ENCODE data around the gene ATP13A2. TPM values are rescaled to one million over a fixed set of nuclear protein-coding genes. Genes with fewer than 3 reads are reported as not detected.

ATP13A2 gene
- total and polyA plus RNA-seq, 8 donors: 23.6 to 65.0 (median 35.4) TPM

DNA sequence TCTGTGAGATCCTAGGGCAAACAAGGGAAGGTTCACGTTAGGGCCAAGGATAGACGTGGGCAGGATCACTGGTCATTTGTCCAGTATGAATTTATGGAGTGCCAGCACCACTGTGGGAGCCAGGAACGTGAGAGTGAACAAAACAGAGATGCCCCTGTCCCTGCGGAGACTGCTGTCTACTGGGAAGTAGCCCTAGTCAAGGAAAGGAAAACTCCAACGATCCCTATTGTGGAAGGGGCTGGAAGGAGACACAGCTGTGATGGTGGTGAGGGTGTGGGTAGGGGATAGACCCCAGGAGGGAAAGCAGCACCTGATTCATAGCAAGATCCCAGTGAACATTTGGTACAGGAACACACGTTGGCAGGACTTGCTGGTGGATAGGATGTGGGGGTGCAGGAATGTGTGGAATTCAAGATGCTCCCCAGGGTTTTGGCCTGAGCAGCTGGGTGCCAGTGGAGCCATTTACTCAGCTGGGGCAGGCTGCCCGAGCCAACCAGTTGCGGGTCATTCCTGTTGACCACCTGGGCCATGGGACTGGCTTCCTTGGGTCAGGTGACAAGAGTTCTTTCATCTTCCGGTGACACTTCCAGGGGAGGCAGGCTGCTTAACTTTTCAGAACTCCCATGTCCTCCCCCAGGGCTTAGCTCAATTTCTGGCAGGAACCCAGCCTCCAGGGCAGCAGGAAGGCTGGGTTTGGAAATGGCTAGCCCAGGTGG lies 1.2 kb upstream of the ATP13A2 start:
- Histone ChIP-seq H3K9me3 (no peaks in the 10 kb centered on the region), H3K27ac (no peak overlapping the region), H3K36me3 (peaks cover 0 to 6% of the 10 kb centered on the region in 2 donors), H3K4me1 (peaks cover 9 to 63% of the 10 kb centered on the region in 2 donors), H3K27me3 (no peaks in the 10 kb centered on the region), H3K4me3 (no peak overlapping the region)
- ATAC-seq: no peak
- TF ChIP-seq, protein P1, sequence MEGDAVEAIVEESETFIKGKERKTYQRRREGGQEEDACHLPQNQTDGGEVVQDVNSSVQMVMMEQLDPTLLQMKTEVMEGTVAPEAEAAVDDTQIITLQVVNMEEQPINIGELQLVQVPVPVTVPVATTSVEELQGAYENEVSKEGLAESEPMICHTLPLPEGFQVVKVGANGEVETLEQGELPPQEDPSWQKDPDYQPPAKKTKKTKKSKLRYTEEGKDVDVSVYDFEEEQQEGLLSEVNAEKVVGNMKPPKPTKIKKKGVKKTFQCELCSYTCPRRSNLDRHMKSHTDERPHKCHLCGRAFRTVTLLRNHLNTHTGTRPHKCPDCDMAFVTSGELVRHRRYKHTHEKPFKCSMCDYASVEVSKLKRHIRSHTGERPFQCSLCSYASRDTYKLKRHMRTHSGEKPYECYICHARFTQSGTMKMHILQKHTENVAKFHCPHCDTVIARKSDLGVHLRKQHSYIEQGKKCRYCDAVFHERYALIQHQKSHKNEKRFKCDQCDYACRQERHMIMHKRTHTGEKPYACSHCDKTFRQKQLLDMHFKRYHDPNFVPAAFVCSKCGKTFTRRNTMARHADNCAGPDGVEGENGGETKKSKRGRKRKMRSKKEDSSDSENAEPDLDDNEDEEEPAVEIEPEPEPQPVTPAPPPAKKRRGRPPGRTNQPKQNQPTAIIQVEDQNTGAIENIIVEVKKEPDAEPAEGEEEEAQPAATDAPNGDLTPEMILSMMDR (IDR thresholded peaks at IDR 0.05): no peak
- DNase-seq: no peak
- intact Hi-C loops (cut with DNase I): no loop called here

- no peaks in the 10 kb centered on the region for H3K27me3 ChIP-seq
- peak overlapping the region; percentile 13 to 64 for H3K27ac ChIP-seq
- intact Hi-C loops (cut with DNase I): no loop called here
- no peaks in the 10 kb centered on the region for H3K36me3 ChIP-seq
- DNase-seq (peak in 1 of 4 donors; percentile 3), ATAC-seq (no peak)
- peaks cover 9 to 63% of the 10 kb centered on the region in 2 donors for H3K4me1 ChIP-seq
- no peaks in the 10 kb centered on the region for H3K9me3 ChIP-seq
- TF ChIP-seq, protein P1 (IDR thresholded peaks at IDR 0.05): no peak
- peak overlapping the region; percentile 76 to 96 for H3K4me3 ChIP-seq
These were observed 663 bp downstream of the ATP13A2 start for GRCh38 chr1:17011092-17011438.

DNA sequence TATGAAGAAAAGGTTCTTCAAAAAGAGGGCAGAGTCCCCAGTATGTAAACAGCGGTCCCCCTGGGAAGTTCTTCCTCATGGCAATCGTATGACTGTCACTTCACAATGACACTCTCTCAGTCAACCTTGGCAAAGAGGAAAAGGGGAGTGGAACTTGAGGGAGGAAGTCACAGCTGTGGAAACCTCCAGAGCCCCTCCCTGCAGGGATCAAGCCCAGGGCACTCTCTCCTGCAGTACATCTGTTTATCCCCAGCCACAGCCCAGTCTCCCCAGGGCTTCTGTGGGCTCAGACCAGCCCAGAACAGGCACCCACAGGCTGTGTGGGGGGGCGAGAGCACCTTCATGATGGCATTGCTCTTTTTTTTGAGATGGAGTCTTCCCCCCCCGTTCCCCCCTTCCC lies 2.0 kb downstream of the ATP13A2 start:
- no peak overlapping the region for H3K27ac ChIP-seq
- ATAC-seq (peak; percentile 13), DNase-seq (peak in 3 of 4 donors; percentile 15 to 56 (median 42))
- H3K9me3 ChIP-seq: no peaks in the 10 kb centered on the region
- H3K4me1 ChIP-seq: peaks cover 9 to 56% of the 10 kb centered on the region in 2 donors
- intact Hi-C loops (cut with DNase I): no loop called here
- H3K36me3 ChIP-seq: peaks cover 0 to 11% of the 10 kb centered on the region in 2 donors
- H3K4me3 ChIP-seq: peak overlapping the region in 1 of 2 donors; percentile 96
- H3K27me3 ChIP-seq: no peaks in the 10 kb centered on the region
- TF ChIP-seq, protein P1 (IDR thresholded peaks at IDR 0.05): no peak

GRCh38 chr1:17008208-17008855 lies 3.4 kb downstream of the ATP13A2 start:
- DNase-seq (peak in 1 of 4 donors; percentile 42), ATAC-seq (no peak)
- Histone ChIP-seq H3K27me3 (no peaks in the 10 kb centered on the region), H3K4me3 (no peak overlapping the region), H3K4me1 (peaks cover 9 to 43% of the 10 kb centered on the region in 2 donors), H3K36me3 (peaks cover 0 to 23% of the 10 kb centered on the region in 2 donors), H3K9me3 (no peaks in the 10 kb centered on the region), H3K27ac (no peak overlapping the region)
- intact Hi-C loops (cut with DNase I): no loop called here
- TF ChIP-seq, protein P1 (IDR thresholded peaks at IDR 0.05): no peak

DNA sequence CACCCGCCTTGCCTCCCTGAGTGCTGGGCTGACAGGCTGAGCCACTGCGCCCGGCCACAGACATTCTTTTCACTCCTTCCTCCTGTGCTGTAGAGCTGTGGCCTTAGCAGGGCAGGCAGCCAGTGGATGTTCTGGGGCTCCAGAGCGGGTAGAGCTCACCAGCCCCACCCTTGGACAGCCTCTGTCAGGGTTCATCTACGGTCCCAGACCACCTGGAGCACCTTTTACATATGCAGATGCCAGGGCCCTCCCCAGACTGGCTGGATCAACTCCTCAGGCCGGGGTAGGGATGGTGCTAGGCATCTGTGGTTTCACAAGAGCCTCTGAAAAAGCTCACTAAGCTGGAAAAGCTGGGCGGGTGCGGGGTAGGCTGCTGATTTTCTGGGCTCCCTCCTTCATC lies 4.6 kb downstream of the ATP13A2 start:
- H3K4me3 ChIP-seq: no peak overlapping the region
- DNase-seq (peak in 1 of 4 donors; percentile 55), ATAC-seq (no peak)
- no peaks in the 10 kb centered on the region for H3K27me3 ChIP-seq
- no peak overlapping the region for H3K27ac ChIP-seq
- H3K36me3 ChIP-seq: peaks cover 0 to 35% of the 10 kb centered on the region in 2 donors
- H3K4me1 ChIP-seq: peaks cover 9 to 32% of the 10 kb centered on the region in 2 donors
- H3K9me3 ChIP-seq: no peaks in the 10 kb centered on the region
- intact Hi-C loops (cut with DNase I): no loop called here
- TF ChIP-seq, protein P1 (IDR thresholded peaks at IDR 0.05): no peak

All from left lung (tissue), 10 donors.